ENCODE data around the gene KLHDC10.
"Not testable (repeated sequence)": the region's sequence is repeated elsewhere in the genome, so short reads cannot be mapped to it uniquely, and the experiment has no call there.

Gene KLHDC10

DNA sequence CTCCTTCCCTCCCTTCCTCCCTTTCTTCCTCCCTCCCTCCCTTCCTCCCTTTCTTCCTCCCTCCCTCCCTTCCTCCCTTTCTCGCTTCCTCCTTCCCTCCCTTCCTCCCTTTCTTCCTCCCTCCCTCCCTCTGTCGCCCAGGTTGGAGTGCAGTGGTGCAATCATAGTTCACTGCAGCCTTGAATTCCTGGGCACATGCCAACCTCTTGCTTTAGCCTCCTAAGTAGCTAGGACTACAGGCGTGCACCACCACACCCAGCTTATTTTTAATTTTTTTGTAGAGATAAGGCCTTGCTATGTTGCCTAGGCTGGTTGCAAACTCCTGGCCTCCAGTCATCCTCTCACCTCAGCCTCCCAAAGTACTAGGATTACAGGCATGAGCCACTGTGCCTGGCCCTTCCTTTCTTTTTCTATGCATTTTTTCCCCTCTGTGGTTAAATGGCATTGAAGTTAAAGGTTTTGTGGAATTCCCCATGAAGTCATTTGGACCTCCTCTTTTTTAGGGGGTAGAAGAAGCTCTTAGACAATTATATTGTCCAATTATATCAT, 9.6 kb downstream of the KLHDC10 start:
- no peak for DNase-seq

DNA sequence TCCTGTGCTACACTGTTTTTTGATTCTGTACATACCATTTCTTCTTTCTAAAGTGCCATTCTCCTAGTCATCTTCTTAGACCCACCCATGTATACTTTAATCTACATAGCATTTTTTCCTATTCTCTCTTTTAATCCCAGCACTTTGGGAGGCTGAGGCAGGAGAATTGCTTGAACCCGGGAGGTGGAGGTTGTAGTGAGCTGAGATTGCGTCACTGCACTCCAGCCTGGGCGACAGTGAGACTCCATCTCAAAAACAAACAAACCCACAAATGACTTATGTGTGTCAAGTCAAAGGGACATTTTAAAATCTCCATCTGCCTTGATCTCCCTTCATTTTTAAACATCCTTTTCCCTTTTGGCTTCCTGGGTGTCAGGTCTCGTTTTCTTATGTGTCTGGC, 13.2 kb downstream of the KLHDC10 start:
- DNase-seq, result not testable (repeated sequence)

DNA sequence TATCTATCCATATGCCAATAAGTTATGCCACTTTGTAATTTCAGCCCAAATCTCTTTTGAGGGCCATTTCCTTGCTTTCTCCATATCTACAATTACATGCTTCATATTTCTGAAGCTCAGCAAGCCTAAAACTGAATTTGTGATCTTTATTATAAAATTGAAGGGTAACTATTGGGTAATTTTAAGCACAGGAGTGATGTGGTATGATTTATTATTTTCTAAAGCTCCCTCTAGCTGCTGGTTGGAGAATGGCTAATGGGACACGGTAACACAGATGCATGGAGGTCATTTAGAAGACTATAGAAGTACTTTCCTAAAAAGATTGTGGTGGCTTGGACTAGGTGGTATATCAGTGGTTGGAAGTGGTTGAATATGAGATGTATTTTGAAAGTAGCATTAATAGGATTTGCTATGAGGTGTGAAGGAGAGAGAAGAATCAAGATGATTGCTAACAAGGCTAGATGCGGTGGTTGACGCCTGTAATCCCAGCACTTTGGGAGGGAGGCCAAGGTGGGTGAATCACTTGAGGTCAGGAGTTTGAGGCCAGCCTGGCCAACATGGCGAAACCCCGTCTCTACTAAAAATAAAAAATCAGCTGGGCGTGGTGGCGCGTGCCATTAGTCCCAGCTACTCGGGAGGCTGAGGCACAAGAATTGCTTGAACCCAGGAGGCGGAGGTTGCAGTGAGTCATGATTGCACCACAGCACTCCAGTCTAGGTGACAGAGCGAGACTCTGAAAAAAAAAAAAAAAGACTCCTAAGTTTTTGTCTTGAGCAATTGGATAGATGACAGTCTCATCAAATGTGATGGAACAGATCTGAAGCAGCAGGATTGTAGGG, 13.9 kb downstream of the KLHDC10 start:
- DNase-seq, result no peak

DNA sequence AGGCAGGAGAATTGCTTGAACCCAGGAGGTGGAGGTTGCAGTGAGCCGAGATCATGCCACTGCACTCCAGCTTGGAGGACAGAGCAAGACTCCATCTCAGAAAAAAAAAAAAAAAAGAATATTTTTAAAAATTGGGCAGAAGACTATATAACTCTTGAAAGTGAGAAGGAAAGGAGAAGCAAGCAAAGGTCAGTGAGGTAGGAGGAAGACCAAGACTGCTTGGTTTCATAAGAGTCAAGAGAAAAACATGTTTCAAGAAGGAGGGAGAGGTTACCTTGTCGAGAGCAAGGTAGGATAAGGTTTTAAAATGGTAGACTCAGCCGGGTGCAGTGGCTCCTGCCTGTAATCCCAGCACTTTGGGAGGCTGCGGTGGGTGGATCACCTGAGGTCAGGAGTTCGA, 14.9 kb downstream of the KLHDC10 start:
- not testable (repeated sequence) for DNase-seq

DNA sequence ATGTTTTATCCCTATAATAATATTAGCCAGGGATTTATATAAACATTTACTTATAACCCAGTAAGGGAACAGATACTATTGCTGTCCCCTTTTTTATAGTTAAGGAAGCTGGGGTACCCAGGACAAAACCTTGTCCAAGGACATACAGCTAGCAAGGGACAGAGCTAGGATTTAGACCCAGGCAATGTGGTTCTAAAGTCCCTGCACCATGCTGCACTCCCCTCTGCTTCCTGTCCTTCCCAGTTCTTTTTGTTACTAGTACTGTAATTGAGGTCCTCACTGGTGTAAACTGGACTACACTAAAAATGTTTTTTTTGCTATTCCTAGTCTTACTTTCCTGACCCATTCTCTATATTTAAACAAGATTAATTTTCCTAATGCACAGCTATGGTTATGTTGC, 16.6 kb downstream of the KLHDC10 start:
- no peak for DNase-seq

DNA sequence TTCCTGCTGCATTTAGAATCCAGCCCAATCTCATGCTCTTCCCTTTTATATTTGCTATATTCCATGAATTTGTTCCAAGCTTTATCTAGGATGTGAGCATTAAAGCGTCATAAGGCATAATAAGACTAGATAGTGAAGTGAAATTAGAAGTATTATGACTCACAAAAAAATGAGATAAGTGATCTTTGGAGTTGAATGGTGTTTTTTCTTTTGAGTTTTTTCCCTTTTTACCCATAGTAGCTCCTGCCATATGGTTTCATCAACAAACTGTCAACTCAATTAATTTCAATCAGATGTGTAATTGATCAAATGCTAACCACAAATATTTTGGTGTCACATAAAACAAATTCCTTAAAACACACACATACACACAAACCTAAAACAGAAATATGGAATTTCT, 17.0 kb downstream of the KLHDC10 start:
- no peak for DNase-seq

DNA sequence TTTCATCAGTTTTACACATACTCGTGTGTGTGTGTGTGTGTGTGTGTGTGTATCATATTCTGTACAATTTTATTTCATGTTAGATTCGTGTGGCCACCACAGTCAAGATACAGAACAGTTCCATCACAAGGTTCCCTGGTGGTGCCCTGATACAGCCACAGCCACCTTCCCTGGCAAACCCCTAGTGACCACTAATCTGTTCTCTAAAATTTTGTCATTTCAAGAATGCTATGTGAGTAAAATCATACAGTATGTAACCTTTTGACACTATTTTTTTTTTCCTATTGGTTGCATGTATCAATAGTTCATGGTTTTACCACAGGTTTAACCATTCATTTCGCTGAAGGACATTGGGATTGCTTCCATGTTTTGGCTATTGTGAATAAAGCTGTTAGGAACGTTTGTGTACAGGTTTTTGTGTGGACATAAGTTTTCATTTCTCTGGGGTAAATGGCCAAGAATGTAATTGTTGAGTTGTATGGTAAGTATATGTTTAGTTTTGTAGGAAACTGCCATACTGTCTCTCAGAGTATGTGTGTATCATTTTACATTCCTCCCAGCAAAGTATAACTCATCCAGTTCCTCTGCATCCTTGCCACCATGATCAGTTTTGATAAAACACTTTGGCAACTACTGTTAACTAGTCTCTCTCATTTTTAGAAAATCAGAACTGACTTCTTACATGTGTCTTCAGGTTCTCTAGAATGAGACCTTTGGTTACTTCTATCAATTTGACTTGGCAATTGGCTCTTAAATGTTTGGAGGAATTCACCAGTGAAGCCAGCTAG, 20.6 kb downstream of the KLHDC10 start:
- peak; percentile 11 to 30 for DNase-seq

DNA sequence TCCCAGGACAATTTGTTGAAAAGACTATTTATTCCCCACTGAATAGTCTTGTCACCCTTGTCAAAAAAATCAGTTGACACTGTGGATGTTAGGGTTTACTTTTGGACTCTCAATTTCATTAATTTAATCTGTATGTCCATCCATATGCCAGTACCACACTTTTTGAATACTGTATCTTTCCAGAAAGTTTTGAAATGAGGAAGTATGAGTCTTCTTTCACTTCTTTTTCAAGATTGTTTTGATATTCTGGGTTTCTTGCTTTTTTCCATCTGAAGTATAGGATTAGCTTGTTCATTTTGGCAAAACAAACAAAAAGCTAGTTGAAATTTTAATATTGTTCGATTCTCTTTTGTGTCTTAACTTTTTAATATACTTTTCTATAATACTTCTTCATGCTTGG, 21.7 kb downstream of the KLHDC10 start:
- DNase-seq, result no peak

DNA sequence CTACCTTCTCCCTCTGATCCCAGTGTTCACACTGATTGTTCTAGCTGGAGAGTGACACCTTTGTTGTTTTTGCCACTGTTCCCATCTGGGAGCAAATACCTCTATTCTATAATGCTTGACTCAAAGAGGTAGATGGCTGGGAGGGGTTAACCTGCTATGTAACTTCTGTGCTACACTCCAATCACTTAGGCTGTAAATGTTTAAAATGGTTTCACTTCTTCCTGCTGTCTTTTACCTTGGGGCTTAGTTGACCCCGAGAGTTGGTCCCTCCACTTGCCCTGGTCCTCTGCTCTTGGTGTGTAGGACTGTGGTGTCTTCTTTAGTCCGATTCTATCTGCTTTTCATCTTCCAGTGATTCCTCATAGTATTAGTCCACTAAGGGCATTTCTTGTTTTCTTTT, 22.3 kb downstream of the KLHDC10 start:
- DNase-seq, result no peak

DNA sequence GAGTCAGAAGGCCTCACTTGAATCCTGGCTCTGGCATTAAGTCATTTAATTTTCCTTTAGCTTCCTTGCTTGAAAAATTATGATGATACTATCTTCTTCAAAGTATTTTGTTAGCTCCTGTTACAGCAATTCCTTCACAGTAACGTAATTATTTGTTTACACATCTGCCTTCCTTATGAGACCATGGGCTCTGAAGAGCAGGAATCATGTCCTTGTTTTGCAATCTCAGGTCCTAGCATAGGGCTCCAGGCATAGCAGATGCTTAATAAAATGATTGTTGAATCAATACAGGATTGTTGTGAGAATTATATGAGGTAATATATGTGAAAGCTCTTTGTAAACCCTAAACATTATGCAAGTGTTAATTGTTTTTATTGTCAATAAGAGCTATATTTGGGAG, 25.5 kb downstream of the KLHDC10 start:
- DNase-seq, result no peak

DNA sequence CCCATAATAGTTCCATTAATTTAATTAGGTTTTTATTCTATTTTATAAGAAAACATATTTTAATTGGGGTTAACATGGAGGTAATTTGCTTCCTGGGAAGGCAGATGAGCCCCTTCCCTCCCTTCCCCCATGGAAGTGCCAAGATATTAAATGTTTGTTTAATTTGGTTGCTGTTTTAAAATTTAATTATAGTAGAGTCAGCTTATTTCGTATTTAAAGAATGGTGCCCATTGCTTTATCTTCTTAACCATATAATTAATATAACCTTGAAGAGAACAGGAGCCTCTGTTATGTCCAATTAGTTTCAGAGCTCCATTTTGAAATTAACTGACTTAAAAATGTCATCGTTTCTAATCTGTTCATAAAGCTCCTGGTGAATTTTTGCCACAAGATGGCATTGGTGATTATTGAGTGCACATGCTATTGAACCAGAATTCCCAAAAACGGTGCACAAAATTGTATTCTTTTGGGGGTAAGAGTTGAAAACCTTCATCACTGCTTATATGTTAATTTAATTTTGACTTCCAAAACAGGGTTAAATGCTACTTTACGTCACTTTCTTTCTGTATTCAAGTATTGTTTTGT, 26.0 kb downstream of the KLHDC10 start:
- DNase-seq, result no peak

DNA sequence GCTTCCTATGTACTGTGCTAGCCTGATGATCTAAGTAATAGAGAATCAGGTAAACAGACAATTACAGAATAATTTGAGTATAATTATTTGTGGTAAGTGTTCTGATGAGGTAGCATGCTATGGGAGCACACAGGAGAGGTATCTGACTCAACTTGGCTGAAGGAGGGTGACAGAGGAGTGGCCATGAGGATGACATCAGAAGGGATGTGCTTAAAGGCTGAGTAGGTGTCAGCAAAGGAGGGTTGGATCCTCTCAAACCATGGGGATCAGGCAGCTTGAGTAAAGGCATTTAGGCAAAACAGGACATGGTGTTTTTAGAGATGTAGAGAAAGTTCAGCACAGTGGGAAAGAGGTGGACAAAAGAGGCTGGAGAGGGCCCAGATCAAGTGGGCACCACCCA, 29.0 kb downstream of the KLHDC10 start:
- no peak for DNase-seq

DNA sequence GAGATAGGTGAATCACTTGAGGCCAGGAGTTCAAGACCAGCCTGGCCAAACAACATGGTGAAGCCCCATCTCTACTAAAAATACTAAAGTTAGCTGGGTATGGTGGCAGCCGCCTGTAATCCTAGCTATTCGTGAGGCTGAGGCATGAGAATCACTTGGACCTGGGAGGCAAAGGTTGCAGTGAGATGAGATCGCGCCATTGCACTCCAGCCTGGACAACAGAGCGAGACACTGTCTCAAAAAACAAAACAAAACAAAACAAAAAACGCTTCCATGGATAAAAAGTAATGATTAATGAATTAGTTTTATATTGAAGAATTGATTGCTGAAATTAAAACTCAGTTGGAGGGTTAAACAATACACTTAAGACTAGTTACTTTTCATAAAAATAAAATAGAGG, 32.3 kb downstream of the KLHDC10 start:
- DNase-seq, result no peak

DNA sequence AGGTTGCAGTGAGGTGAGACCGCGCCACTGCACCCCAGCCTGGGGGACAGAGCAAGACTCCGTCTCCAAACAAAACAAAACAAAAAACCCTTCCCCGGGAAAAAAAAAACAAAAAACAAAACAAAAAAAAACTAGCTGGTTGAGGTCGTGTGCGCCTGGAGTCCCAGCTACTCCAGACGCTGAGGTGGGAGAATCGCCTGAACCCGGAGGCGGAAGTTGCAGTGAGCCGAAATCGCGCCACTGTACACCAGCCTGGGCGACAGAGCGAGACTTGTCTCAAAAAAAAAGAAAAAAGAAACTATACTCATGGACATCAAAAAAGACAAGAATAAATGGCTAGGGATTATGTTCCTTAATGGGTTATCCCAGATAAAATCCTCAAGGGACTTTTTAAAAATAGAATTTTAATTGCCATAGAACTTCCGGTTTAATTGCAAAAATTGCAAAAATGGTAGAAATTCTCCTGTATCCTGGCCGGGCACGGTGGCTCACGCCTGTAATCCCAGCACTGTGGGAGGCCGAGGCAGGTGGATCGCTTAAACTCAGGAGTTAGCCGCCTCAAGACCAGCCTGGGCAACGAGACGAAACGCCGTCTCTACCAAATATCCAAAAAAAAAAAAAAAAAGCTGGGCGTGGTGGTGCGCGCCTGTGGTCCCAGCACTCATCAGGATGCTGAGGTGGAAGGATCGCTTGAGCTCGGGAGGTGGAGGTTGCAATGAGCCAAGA, 37.8 kb downstream of the KLHDC10 start:
- no peak for DNase-seq

DNA sequence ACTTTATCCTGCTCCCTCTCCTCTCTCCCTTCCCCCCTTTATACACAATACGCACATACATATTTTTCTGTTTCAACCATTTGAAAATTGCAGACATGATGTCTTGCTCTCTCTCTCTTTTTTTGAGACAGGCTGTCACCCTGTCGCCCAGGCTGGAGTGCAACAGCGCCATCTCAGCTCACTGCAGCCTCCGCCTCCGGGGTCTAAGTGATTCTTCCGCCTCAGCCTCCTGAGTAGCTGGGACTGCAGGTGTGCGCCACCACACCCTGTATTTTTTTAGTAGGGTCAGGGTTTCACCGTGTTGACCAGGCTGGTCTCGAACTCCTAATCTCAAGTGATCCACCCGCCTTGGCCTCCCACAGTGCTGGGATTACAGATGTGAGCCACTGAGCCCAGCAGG, 38.5 kb downstream of the KLHDC10 start:
- DNase-seq, result no peak

DNA sequence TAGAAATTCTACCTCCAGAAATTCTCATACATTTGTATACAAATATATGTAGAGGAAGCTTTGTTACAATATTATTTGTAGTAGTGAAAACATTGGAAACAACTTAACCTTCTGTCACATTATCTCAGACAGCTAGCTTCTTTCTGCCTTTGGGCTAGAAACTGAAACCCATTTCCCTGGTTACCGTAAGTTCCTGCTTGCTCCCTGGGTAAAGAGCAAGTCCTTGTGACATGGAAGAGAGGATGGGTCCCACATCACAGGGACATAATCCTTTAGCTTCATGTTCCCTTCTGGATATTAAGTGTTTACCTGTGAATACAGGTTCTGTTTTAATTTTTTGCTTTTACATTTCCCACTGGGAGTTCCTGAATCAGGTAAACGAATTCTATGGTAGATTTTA, 41.8 kb downstream of the KLHDC10 start:
- no peak for DNase-seq

DNA sequence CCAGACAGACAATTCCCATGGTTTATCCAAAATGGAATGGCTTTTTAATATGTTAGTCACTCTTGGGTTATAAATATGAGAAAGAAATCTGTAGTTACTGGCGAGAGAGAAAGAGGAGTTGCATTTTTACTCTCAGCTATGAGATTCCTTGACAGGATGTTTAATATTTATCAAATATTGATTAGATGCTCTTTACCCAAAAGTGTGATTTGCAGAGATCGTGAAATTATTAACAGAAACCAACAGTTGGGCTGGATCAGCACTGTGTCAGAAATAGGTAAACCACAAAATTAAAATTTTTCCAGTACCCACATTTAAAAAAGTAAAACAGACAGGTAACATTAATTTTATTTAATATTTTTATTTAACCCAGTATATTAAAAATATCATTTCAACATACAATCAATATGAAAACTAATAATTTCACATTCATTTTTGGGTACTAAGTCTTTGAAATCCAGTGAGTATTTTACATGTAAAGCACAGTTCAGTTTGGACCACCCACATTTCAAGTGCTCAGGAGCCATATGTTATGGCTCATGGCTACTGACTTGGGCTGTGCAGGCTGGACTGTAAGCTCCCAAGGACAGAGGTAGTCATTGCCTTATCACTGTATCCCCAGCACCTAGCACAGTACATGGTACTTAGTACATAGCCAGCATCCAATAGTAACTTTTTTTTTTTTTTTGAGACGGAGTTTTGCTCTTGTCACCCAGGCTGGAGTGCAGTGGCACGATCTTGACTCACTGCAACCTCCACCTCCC, 42.5 kb downstream of the KLHDC10 start:
- no peak for DNase-seq

DNA sequence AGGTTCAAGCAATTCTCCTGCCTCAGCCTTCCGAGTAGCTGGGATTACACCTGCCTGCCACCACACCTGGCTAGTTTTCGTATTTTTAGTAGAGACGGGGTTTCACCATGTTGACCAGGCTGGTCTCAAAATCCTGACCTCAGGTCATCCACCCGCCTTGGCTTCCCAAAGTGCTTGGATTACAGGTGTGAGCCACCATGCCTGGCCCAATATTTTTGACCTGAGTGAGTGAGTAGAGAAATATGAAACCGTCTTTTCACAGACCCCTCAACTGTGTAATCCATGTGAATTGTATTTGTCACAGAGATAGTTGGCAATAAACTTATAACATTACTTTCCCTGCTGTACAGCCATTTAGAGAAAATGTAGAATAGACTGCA, 43.1 kb downstream of the KLHDC10 start:
- DNase-seq, result not testable (repeated sequence)

DNA sequence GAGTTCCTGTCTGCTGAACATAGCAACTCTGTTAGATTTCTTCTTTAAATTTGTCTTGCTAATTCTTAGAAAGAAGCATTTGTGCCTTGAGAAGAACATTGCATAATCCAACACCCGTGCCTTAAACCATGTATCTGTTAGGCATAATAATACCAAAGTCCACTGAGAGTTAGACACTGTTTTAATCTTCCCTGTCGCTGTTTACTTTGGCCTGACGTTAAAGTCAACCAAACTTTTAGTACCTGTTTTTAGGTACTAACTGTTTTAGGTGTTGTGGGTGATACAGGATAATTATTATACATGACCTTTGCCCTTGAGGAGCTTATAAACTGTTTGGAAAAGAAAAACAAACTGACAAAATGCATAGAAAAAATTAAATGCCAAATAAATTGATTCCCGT, 43.6 kb downstream of the KLHDC10 start:
- DNase-seq, result no peak

DNA sequence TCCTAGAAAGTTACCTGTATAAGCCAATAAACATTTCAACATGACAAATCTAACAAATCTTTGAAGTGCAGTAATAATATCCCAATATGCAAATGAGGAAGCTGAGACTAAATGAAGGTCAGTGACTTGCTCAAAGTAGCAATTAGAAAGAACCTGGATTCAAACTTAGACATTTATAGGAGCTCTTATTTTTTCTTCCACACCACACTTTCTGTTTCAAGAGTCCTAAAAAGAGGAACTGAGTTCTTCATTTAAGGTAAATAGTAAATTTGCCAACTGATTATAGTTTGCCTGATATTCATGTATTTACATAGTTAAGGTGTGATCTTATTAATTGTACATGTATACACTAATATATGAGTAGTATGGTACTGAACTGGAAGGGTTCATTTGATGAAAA, 44.0 kb downstream of the KLHDC10 start:
- DNase-seq, result no peak

DNA sequence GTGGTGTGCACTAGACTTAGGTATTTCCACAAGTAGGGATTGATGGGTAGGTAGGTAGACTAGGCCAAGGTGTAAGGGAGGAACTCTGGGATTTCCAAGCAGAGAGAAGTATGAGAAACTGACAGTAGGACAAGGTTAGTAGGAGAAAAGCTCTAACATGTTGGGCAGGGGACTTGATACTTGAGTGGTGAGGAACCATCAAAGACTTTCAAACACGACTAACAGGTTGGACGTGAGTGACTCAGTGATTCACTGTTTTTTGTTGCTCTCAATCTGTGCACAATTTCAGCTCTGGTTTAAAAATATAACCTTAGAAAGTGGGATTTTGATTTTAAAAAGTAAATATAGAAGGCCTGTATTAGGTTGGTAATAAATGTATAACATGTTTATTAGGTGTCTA, 44.4 kb downstream of the KLHDC10 start:
- no peak for DNase-seq

DNA sequence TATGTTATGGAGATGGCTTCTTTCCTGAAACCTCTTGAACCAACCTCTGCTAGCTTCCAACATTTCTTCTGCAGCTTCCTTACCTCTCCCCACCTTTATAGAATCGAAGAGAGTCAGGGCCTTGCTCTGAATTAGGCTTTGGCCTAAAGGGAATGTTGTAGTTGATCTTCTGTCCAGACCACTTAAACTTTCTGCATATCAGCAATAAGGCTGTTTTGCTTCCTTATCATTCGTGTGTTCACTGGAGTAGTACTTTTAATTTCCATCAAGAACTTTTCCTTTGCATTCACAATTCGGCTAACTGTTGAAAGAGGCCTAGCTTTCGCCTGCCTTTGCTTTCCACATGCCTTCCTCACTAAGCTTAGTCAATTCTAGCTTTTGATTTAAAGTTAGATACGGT, 48.0 kb downstream of the KLHDC10 start:
- DNase-seq, result no peak

Data from activated CD4-positive, alpha-beta T cell treated with anti-CD3 and anti-CD28 coated beads, Interleukin-2, amount 50 U/mL, for 48 hours (primary cell).